Chondrocyte (in vitro differentiated cells): ENCODE results near the gene CIB2. TPM values are rescaled to one million over a fixed set of nuclear protein-coding genes. Genes with fewer than 3 reads are reported as not detected.

Source experiments
- DNase-seq: peaks from one replicate; pipeline ENCODE4 v3.0.0; 2021; ENCODE audit warnings: mixed read lengths, low spot score
- H3K27ac Mint-ChIP-seq: one replicate; pipeline ENCODE4 v1.8.0; 2021; ENCODE audit warnings: mild to moderate bottlenecking, moderate library complexity, mixed read lengths; ENCODE audit not compliant: unreplicated experiment
- H3K27me3 Mint-ChIP-seq: 2 replicates; pipeline ENCODE4 v1.8.0; 2021; ENCODE audit warnings: low read depth, mixed read lengths
- H3K36me3 Mint-ChIP-seq: 2 replicates; pipeline ENCODE4 v1.8.0; 2021; ENCODE audit warnings: low read depth, mixed read lengths
- H3K4me1 Mint-ChIP-seq: 2 replicates; pipeline ENCODE4 v1.8.0; 2021; ENCODE audit warnings: low read depth, mild to moderate bottlenecking, mixed read lengths
- H3K4me3 Mint-ChIP-seq: one replicate; pipeline ENCODE4 v1.8.0; 2021; ENCODE audit warnings: mild to moderate bottlenecking, moderate library complexity, mixed read lengths; ENCODE audit not compliant: unreplicated experiment
- H3K9me3 Mint-ChIP-seq: 2 replicates; pipeline ENCODE4 v1.8.0; 2021; ENCODE audit warnings: low read depth, mixed read lengths
- total RNA-seq: library from RNA; stranded (reverse); gene quantifications from 3 replicates; pipeline ENCODE4 v1.2.1, GENCODE V29; 2021
- TF ChIP-seq, protein P1 (sequence below): fragments of 200-600 bp; sonication (generic); IDR thresholded peaks from 2 replicates; pipeline ENCODE4 v1.5.0; 2021; ENCODE audit warnings: antibody characterized with exemption, mild to moderate bottlenecking, moderate library complexity

Gene CIB2
- total RNA-seq, 1 donor from 2014 or later, result 8.0 TPM

DNA sequence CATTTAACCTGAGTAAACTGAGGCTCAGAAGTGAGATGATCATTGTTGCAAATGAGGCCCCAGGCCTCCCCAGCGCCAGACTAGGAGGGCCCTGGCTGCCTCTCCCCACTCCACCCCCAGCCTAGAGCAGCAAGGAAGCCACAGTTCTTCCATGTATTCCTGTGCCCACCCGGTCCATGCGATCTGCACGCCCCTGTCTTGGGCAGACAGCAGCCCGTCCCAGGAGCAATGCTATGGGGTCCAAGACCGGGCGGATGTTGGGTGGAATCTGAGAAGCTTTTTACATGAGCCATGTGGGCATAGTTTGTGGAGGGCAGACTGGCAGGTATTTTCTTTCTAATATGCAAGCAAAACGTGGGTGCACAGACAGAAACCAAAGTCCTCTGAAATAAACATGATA is 23.8 kb downstream of the CIB2 start:
- no peaks in the 10 kb centered on the region for H3K27me3 Mint-ChIP-seq
- peaks cover 2% of the 10 kb centered on the region for H3K4me1 Mint-ChIP-seq
- no peaks in the 10 kb centered on the region for H3K9me3 Mint-ChIP-seq
- H3K36me3 Mint-ChIP-seq, result peaks cover 2% of the 10 kb centered on the region
- no peak overlapping the region for H3K4me3 Mint-ChIP-seq
- H3K27ac Mint-ChIP-seq, result no peak overlapping the region
- TF ChIP-seq, protein P1, sequence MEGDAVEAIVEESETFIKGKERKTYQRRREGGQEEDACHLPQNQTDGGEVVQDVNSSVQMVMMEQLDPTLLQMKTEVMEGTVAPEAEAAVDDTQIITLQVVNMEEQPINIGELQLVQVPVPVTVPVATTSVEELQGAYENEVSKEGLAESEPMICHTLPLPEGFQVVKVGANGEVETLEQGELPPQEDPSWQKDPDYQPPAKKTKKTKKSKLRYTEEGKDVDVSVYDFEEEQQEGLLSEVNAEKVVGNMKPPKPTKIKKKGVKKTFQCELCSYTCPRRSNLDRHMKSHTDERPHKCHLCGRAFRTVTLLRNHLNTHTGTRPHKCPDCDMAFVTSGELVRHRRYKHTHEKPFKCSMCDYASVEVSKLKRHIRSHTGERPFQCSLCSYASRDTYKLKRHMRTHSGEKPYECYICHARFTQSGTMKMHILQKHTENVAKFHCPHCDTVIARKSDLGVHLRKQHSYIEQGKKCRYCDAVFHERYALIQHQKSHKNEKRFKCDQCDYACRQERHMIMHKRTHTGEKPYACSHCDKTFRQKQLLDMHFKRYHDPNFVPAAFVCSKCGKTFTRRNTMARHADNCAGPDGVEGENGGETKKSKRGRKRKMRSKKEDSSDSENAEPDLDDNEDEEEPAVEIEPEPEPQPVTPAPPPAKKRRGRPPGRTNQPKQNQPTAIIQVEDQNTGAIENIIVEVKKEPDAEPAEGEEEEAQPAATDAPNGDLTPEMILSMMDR, result no peak
- peak; percentile 35 for DNase-seq

DNA sequence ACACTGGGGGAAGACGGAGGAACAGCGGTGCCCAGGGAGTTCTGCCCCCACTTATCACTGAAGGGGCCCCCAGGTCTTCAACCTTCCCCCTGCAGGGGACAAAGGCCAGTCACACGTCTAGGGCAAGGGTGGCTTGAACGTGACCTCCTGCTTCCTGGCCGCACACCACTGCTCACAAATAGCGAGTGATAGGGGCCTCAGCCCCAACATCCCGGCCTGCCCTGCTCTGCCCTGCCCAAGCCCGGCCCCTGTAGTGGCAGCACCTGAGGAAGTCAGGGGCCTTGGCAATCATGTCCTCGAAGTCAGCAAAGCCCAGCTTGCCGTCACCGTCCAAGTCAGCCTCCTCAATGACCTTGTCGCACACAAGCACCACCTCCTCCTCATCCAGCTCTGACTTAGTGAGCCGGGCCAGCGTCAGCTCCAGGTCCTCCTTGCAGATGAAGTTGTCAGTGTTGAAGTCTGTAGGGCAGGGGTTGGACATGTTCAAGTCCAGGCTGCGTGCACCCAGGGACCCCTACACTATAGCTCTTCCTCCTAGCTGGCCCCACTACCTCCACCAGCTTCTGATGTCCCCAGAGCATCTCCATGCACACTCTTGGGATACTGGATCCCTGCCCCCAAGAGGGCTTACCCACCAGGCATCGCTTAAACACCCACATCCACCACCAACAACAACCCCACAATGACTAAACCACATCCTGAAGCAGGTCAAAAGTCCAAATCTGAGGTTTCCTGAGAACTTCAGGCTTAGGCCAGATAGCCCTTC is 25.6 kb downstream of the CIB2 start:
- H3K4me3 Mint-ChIP-seq, result no peak overlapping the region
- no peaks in the 10 kb centered on the region for H3K9me3 Mint-ChIP-seq
- no peak overlapping the region for H3K27ac Mint-ChIP-seq
- H3K36me3 Mint-ChIP-seq, result peaks cover 2% of the 10 kb centered on the region
- TF ChIP-seq, protein P1, result no peak
- H3K4me1 Mint-ChIP-seq, result peaks cover 2% of the 10 kb centered on the region
- peak; percentile 66 for DNase-seq
- H3K27me3 Mint-ChIP-seq, result no peaks in the 10 kb centered on the region

DNA sequence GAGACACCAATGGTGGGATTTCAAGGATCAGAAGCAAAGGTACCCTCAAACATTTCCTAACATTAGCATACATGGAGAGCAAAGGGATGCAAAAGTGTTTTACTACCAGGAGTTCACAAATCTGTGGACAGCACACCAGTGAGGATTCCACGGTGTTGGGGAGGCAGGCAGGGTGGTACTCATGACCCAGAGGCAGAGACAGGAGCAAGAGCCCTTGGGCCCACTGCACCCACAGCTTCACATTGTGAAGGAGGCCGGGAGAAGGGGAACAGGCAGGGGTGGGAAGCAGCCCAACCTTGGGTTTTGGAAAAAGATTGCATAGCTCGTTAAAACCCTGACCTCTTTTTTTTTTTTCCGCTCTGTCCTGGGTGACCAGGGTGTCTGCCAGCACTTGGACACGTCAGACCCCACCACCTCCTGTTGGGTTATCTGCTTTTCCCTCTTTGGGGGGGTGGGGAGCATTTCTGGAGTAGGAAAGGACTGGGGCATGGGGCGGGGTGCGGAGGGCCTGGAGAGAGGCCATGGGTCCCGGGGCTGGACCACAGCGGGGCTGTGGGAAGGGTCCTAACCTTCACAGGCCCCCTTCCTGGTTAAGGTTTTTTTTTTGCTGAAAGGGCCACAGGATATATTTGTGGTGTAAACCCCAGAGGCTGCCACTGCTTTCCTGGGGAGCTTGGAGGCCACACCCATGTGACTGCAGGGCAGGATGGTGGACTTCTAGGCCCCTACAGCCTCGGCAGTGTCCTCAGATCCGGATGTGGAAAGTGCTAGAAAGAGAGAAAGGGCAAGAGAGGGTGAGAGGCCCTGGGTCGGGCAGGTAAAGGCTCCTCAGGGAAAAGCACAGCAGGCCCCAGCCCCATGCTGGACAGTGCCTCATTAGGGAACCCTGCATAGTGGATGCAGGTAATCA is 26.4 kb downstream of the CIB2 start:
- H3K36me3 Mint-ChIP-seq, result peaks cover 2% of the 10 kb centered on the region
- DNase-seq, result peak; percentile 58
- H3K4me3 Mint-ChIP-seq, result no peak overlapping the region
- H3K4me1 Mint-ChIP-seq, result peaks cover 2% of the 10 kb centered on the region
- H3K27me3 Mint-ChIP-seq, result no peaks in the 10 kb centered on the region
- H3K27ac Mint-ChIP-seq, result no peak overlapping the region
- TF ChIP-seq, protein P1, result no peak
- no peaks in the 10 kb centered on the region for H3K9me3 Mint-ChIP-seq

DNA sequence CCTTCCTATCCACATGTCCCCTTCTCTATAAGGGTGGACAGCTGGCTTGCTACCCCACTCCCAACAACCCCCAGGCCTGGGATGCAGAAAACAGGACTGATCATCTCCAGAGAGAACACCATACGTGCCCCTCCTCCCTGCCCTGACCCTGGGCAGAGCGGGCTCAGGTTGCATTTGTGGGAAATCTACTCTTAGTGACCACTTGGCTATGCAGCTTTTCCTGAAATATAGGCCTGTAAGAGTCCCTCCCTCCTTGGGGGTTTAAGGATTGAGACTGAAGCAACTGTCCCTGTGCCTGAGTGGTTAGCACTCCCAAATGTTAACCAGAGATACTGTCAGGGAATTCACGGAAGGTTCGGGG is 27.1 kb downstream of the CIB2 start:
- no peak overlapping the region for H3K4me3 Mint-ChIP-seq
- peaks cover 2% of the 10 kb centered on the region for H3K36me3 Mint-ChIP-seq

More for the DNA sequence above, 27.1 kb downstream of the CIB2 start:
- H3K4me1 Mint-ChIP-seq, result peaks cover 2% of the 10 kb centered on the region
- H3K9me3 Mint-ChIP-seq, result no peaks in the 10 kb centered on the region
- no peak for DNase-seq
- H3K27me3 Mint-ChIP-seq, result no peaks in the 10 kb centered on the region
- TF ChIP-seq, protein P1, result no peak
- H3K27ac Mint-ChIP-seq, result no peak overlapping the region
